Thyroid gland (tissue), 4 donors: ENCODE results near the gene PLD1.

Experiments used
- POLR2A ChIP-seq, 2 donors: fragments of 450-650 bp; IDR thresholded peaks; one replicate each; pipeline ENCODE4 v1.6.1; 2017; ENCODE audit warnings: antibody characterized with exemption in 2 of 2, mild to moderate bottlenecking in 2 of 2, moderate library complexity in 1 of 2
- TF ChIP-seq, protein P1 (sequence below), 6 experiments: fragments of 200-600 bp in 3 of 6; fragments of 450-650 bp in 3 of 6; sonication (generic) in 3 of 6; IDR thresholded peaks; one replicate each; pipeline ENCODE4 v1.5.1; 2016 to 2019; ENCODE audit warnings: antibody characterized with exemption in 6 of 6, mild to moderate bottlenecking in 2 of 6, inconsistent platforms in 1 of 6, moderate library complexity in 1 of 6

DNA sequence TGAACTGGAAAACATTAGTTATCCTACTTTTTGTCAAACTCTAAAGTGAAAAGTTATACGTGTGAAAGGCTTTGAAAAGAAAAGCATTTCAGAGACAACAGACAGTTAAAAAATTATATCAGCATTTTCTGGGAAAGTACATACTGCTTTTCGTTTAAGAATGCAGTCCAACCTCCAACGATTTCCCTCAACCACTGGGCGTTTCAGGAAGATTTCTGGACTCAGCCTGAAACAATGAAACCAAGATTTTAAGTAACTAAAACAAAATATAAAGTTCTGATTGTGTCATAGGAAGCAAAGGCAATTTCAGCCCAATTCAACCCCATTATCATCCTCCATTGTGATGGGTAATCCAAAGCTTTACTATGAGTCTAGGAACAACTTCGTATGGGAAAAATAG, 110.7 kb downstream of the PLD1 start:
- TF ChIP-seq, protein P1, sequence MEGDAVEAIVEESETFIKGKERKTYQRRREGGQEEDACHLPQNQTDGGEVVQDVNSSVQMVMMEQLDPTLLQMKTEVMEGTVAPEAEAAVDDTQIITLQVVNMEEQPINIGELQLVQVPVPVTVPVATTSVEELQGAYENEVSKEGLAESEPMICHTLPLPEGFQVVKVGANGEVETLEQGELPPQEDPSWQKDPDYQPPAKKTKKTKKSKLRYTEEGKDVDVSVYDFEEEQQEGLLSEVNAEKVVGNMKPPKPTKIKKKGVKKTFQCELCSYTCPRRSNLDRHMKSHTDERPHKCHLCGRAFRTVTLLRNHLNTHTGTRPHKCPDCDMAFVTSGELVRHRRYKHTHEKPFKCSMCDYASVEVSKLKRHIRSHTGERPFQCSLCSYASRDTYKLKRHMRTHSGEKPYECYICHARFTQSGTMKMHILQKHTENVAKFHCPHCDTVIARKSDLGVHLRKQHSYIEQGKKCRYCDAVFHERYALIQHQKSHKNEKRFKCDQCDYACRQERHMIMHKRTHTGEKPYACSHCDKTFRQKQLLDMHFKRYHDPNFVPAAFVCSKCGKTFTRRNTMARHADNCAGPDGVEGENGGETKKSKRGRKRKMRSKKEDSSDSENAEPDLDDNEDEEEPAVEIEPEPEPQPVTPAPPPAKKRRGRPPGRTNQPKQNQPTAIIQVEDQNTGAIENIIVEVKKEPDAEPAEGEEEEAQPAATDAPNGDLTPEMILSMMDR (IDR thresholded peaks at IDR 0.05), result no peak
- TF ChIP-seq POLR2A (IDR thresholded peaks at IDR 0.05), result no peak
